ENCODE measurements around the gene TNNC1. TPM values are rescaled to one million over a fixed set of nuclear protein-coding genes. Genes with fewer than 3 reads are reported as not detected.

TNNC1 gene
- total RNA-seq, result 10 to 100 TPM in 1 of 8 experiments, 1 to 10 TPM in 3, under 1 TPM in 4; 0.54 to 22.5 (median 1.2) TPM

GRCh38 chr3:52453496-52454249 is at the start of gene TNNC1:
TSS of gene TNNC1 (minus strand) at chr3:52454041. CDS start at chr3:52454015, 26 bp downstream.
- H3K27ac ChIP-seq, result peak within 1 kb of the TSS; percentile 65 to 87
- whole genome bisulfite sequencing, 10 experiments, result 30 to 100% (median 71%) methylated on average over 1 to 5 of the region's 16 CpGs; no CpG with 5 or more reads in 6 of the 10 experiments
- peaks cover 21 to 26% of the 10 kb centered on the region in 2 donors for H3K4me1 ChIP-seq (replicated peaks in 1 of 2)
- in situ Hi-C loops (cut with MboI; ENCODE audit: low pct_unique_long_range_greater_than_20kb in 2 of 9, low sequenced_read_pairs in 9 of 9, unreplicated experiment in 9 of 9), result no loop called here
- peak in 6 of 8 experiments; percentile 5 to 24 (median 18) for ATAC-seq (replicated peaks in 6 of 8)
- H3K4me3 ChIP-seq, result no peak within 1 kb of the TSS

GRCh38 chr3:52502808-52503350 is 49.0 kb upstream of the TNNC1 start:
- 17 to 20% methylated on average over 1 of the region's 11 CpGs; no CpG with 5 or more reads in 8 of the 10 experiments for WGBS, 10 experiments
- peak in 1 of 8 experiments; percentile 7 for ATAC-seq (replicated peaks in 6 of 8)

GRCh38 chr3:52502001-52502400 is 48.2 kb upstream of the TNNC1 start:
- ATAC-seq (replicated peaks in 6 of 8), result no peak
- in situ Hi-C loops (cut with MboI; ENCODE audit: low pct_unique_long_range_greater_than_20kb in 2 of 9, low sequenced_read_pairs in 9 of 9, unreplicated experiment in 9 of 9), result no loop called here
- H3K27ac ChIP-seq, result no peak overlapping the region
- H3K4me3 ChIP-seq, result no peak overlapping the region
- WGBS, 10 experiments, result 90 to 100% (median 100%) methylated on average over 1 to 3 of the region's 11 CpGs; no CpG with 5 or more reads in 7 of the 10 experiments
- peaks cover 4 to 8% of the 10 kb centered on the region in 2 donors for H3K4me1 ChIP-seq (replicated peaks in 1 of 2)

More at GRCh38 chr3:52502808-52503350, 49.0 kb upstream of the TNNC1 start:
- peaks cover 4 to 8% of the 10 kb centered on the region in 2 donors for H3K4me1 ChIP-seq (replicated peaks in 1 of 2)
- no peak overlapping the region for H3K4me3 ChIP-seq
- no peak overlapping the region for H3K27ac ChIP-seq
- in situ Hi-C loops (cut with MboI; ENCODE audit: low pct_unique_long_range_greater_than_20kb in 2 of 9, low sequenced_read_pairs in 9 of 9, unreplicated experiment in 9 of 9), result no loop called here

GRCh38 chr3:52501046-52501445 is 47.2 kb upstream of the TNNC1 start:
- Histone ChIP-seq H3K4me3 (no peak overlapping the region), H3K27ac (no peak overlapping the region), H3K4me1 (replicated peaks in 1 of 2) (peaks cover 4 to 8% of the 10 kb centered on the region in 2 donors)
- 60 to 87% methylated on average over 1 to 5 of the region's 11 CpGs; no CpG with 5 or more reads in 8 of the 10 experiments for WGBS, 10 experiments
- no peak for ATAC-seq (replicated peaks in 6 of 8)
- in situ Hi-C loops (cut with MboI; ENCODE audit: low pct_unique_long_range_greater_than_20kb in 2 of 9, low sequenced_read_pairs in 9 of 9, unreplicated experiment in 9 of 9), result no loop called here

GRCh38 chr3:52498137-52499054 is 44.6 kb upstream of the TNNC1 start:
- H3K27ac ChIP-seq, result no peak overlapping the region
- H3K4me3 ChIP-seq, result no peak overlapping the region
- 68 to 100% (median 70%) methylated on average over 1 to 6 of the region's 24 CpGs; no CpG with 5 or more reads in 4 of the 10 experiments for WGBS, 10 experiments
- H3K4me1 ChIP-seq (replicated peaks in 1 of 2), result no peaks in the 10 kb centered on the region
- in situ Hi-C loops (cut with MboI; ENCODE audit: low pct_unique_long_range_greater_than_20kb in 2 of 9, low sequenced_read_pairs in 9 of 9, unreplicated experiment in 9 of 9), result no loop called here
- peak in 6 of 8 experiments; percentile 12 to 50 (median 16) for ATAC-seq (replicated peaks in 6 of 8)

GRCh38 chr3:52495777-52496602 is 42.1 kb upstream of the TNNC1 start:
- ATAC-seq (replicated peaks in 6 of 8), result peak; percentile 8 to 85 (median 36)
- in situ Hi-C loops (cut with MboI; ENCODE audit: low pct_unique_long_range_greater_than_20kb in 2 of 9, low sequenced_read_pairs in 9 of 9, unreplicated experiment in 9 of 9), result no loop called here
- Histone ChIP-seq H3K4me3 (no peak overlapping the region), H3K4me1 (replicated peaks in 1 of 2) (no peaks in the 10 kb centered on the region), H3K27ac (no peak overlapping the region)
- 39 to 100% (median 95%) methylated on average over 1 to 3 of the region's 16 CpGs; no CpG with 5 or more reads in 4 of the 10 experiments for WGBS, 10 experiments

GRCh38 chr3:52494886-52495495 is 41.1 kb upstream of the TNNC1 start, which contains the start of gene STAB1:
TSS of gene STAB1 (plus strand) at chr3:52495338. CDS start at chr3:52495414, 76 bp downstream.
- ATAC-seq (replicated peaks in 6 of 8), result peak in 5 of 8 experiments; percentile 2 to 20 (median 4)
- H3K4me1 ChIP-seq (replicated peaks in 1 of 2), result no peaks in the 10 kb centered on the region
- in situ Hi-C loops (cut with MboI; ENCODE audit: low pct_unique_long_range_greater_than_20kb in 2 of 9, low sequenced_read_pairs in 9 of 9, unreplicated experiment in 9 of 9), result no loop called here
- WGBS, 10 experiments, result 67 to 88% (median 84%) methylated on average over 7 to 10 of the region's 25 CpGs; no CpG with 5 or more reads in 7 of the 10 experiments
- H3K27ac ChIP-seq, result no peak within 1 kb of the TSS
- no peak within 1 kb of the TSS for H3K4me3 ChIP-seq

- in situ Hi-C loops (cut with MboI; ENCODE audit: low pct_unique_long_range_greater_than_20kb in 2 of 9, low sequenced_read_pairs in 9 of 9, unreplicated experiment in 9 of 9), result no loop called here
- Histone ChIP-seq H3K4me1 (replicated peaks in 1 of 2) (no peaks in the 10 kb centered on the region), H3K27ac (no peak overlapping the region), H3K4me3 (no peak overlapping the region)
- 60% methylated on average over 1 of the region's 7 CpGs; no CpG with 5 or more reads in 9 of the 10 experiments for WGBS, 10 experiments
- ATAC-seq (replicated peaks in 6 of 8), result peak in 1 of 8 experiments; percentile 8
These were observed 40.6 kb upstream of the TNNC1 start for GRCh38 chr3:52494445-52494844.

- no peak overlapping the region for H3K27ac ChIP-seq
- H3K4me1 ChIP-seq (replicated peaks in 1 of 2), result no peaks in the 10 kb centered on the region
- ATAC-seq (replicated peaks in 6 of 8), result peak in 1 of 8 experiments; percentile 11
- 100% methylated on average over 1 of the region's 7 CpGs; no CpG with 5 or more reads in 7 of the 10 experiments for WGBS, 10 experiments
- in situ Hi-C loops (cut with MboI; ENCODE audit: low pct_unique_long_range_greater_than_20kb in 2 of 9, low sequenced_read_pairs in 9 of 9, unreplicated experiment in 9 of 9), result no loop called here
- no peak overlapping the region for H3K4me3 ChIP-seq
These were observed 39.6 kb upstream of the TNNC1 start for GRCh38 chr3:52493232-52494017.

- in situ Hi-C loops (cut with MboI; ENCODE audit: low pct_unique_long_range_greater_than_20kb in 2 of 9, low sequenced_read_pairs in 9 of 9, unreplicated experiment in 9 of 9), result no loop called here
- no peak for ATAC-seq (replicated peaks in 6 of 8)
- no peak overlapping the region for H3K4me3 ChIP-seq
- H3K4me1 ChIP-seq (replicated peaks in 1 of 2), result no peaks in the 10 kb centered on the region
- WGBS, 10 experiments, result 80 to 100% (median 88%) methylated on average over 2 to 3 of the region's 21 CpGs; no CpG with 5 or more reads in 6 of the 10 experiments
- no peak overlapping the region for H3K27ac ChIP-seq
These were observed 38.2 kb upstream of the TNNC1 start for GRCh38 chr3:52492059-52492458.

GRCh38 chr3:52490939-52491526 is 37.2 kb upstream of the TNNC1 start:
- Histone ChIP-seq H3K4me1 (replicated peaks in 1 of 2) (no peaks in the 10 kb centered on the region), H3K4me3 (no peak overlapping the region), H3K27ac (no peak overlapping the region)
- 40 to 100% (median 93%) methylated on average over 1 to 18 of the region's 23 CpGs; no CpG with 5 or more reads in 4 of the 10 experiments for WGBS, 10 experiments
- ATAC-seq (replicated peaks in 6 of 8), result no peak
- in situ Hi-C loops (cut with MboI; ENCODE audit: low pct_unique_long_range_greater_than_20kb in 2 of 9, low sequenced_read_pairs in 9 of 9, unreplicated experiment in 9 of 9), result no loop called here
